Fibroblast of villous mesenchyme (primary cell): ENCODE data around the gene IGIP. TPM values are rescaled to one million over a fixed set of nuclear protein-coding genes. Genes with fewer than 3 reads are reported as not detected.
A peak's percentile ranks its signal among the peaks of the same experiment; 100 is the strongest.

Experiments
- DNase-seq: peaks from one replicate; pipeline ENCODE4 v3.0.0-alpha.2; 2010; ENCODE audit warnings: low read depth
- H3K4me3 ChIP-seq: 2 replicates; pipeline ENCODE4 v1.5.1; 2011; ENCODE audit warnings: low read depth, mild to moderate bottlenecking, low read length
- total RNA-seq: library from RNA; depleted of rRNA; stranded (reverse); fragments of >200 nt; gene quantifications from 2 replicates; pipeline ENCODE4 v1.2.3, GENCODE V29; 2012
- TF ChIP-seq, protein P1 (sequence below): IDR thresholded peaks from 2 replicates; pipeline ENCODE4 v1.5.1; 2012; ENCODE audit warnings: low read depth, mild to moderate bottlenecking, low read length; ENCODE audit not compliant: insufficient read depth

IGIP gene
- total RNA-seq, 1 donor, result 7.8 TPM

DNA sequence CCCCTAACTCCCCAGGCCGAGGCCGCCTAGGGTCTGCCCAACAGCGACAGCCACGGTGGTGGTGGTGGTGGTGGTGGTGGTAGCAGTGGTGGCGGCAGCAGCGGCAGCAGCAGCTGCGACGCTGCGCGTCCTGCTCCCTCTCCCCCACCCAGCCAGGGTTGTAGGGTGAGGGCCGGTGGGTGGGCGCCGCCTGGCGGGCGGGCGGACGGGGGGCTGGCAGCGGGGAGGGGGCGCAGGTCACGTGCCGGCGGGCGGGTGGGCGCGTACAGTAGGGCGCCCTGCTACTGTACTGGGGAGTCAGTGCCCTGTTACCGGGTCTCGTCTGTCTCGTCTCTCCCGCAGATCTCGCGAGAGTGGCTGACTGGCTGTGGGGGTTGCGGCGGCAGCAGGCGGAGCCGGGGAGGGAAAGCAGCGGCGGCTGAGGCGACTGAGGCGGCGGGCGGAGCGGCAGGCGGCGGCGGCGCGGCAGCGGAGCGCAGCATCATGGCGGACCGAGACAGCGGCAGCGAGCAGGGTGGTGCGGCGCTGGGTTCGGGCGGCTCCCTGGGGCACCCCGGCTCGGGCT, 12.0 kb upstream of the IGIP start, which contains the start of gene PURA:
PURA (plus strand) TSS at position 411 of the 565 bp plus-strand sequence; CDS start at position 484, 73 bp downstream.
- TF ChIP-seq, protein P1, sequence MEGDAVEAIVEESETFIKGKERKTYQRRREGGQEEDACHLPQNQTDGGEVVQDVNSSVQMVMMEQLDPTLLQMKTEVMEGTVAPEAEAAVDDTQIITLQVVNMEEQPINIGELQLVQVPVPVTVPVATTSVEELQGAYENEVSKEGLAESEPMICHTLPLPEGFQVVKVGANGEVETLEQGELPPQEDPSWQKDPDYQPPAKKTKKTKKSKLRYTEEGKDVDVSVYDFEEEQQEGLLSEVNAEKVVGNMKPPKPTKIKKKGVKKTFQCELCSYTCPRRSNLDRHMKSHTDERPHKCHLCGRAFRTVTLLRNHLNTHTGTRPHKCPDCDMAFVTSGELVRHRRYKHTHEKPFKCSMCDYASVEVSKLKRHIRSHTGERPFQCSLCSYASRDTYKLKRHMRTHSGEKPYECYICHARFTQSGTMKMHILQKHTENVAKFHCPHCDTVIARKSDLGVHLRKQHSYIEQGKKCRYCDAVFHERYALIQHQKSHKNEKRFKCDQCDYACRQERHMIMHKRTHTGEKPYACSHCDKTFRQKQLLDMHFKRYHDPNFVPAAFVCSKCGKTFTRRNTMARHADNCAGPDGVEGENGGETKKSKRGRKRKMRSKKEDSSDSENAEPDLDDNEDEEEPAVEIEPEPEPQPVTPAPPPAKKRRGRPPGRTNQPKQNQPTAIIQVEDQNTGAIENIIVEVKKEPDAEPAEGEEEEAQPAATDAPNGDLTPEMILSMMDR, result no peak
- DNase-seq, result peak; percentile 94
- peak within 1 kb of the TSS; percentile 75 for H3K4me3 ChIP-seq

DNA sequence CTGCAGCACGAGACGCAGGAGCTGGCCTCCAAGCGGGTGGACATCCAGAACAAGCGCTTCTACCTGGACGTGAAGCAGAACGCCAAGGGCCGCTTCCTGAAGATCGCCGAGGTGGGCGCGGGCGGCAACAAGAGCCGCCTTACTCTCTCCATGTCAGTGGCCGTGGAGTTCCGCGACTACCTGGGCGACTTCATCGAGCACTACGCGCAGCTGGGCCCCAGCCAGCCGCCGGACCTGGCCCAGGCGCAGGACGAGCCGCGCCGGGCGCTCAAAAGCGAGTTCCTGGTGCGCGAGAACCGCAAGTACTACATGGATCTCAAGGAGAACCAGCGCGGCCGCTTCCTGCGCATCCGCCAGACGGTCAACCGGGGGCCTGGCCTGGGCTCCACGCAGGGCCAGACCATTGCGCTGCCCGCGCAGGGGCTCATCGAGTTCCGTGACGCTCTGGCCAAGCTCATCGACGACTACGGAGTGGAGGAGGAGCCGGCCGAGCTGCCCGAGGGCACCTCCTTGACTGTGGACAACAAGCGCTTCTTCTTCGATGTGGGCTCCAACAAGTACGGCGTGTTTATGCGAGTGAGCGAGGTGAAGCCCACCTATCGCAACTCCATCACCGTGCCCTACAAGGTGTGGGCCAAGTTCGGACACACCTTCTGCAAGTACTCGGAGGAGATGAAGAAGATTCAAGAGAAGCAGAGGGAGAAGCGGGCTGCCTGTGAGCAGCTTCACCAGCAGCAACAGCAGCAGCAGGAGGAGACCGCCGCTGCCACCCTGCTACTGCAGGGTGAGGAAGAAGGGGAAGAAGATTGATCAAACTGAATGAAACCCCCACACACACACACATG, 11.2 kb upstream of the IGIP start:
- H3K4me3 ChIP-seq, result peak overlapping the region; percentile 75
- TF ChIP-seq, protein P1, result no peak
- peak; percentile 66 for DNase-seq

DNA sequence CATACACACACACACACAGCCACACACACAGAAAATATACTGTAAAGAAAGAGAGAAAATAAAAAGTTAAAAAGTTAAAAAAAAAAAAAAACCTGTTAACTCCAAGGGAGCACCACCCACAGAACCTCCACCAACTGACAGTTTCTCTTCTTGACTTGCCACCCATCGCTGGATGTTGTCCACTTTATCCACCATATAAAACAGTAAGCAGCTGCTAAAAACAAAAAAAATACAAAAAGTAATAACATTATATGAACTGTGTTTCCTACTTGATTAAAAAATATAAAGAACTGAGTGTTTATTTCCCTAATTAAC, 10.6 kb upstream of the IGIP start:
- no peak for DNase-seq
- peak overlapping the region; percentile 75 for H3K4me3 ChIP-seq
- TF ChIP-seq, protein P1, result no peak

DNA sequence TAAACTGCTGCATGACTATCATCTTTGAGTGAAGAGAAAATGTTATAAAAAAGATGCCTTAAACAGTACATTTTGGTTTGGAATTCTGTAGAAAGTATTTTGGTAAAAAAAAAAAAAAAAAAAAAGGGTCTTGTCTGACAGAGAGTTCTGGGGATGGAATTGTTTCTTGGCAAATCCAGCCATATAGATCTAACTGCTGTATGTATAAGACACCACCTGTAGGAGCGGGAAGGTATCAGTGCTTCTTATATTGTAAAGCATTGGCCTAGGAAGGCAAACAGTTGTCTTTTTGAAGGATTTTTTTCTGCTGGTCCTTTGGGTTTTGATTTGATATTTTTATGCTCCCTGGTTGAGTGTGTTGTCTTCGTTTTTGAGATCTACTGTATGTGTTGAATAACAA, 9.0 kb upstream of the IGIP start:
- no peak for DNase-seq
- TF ChIP-seq, protein P1, result no peak
- H3K4me3 ChIP-seq, result no peak overlapping the region

DNA sequence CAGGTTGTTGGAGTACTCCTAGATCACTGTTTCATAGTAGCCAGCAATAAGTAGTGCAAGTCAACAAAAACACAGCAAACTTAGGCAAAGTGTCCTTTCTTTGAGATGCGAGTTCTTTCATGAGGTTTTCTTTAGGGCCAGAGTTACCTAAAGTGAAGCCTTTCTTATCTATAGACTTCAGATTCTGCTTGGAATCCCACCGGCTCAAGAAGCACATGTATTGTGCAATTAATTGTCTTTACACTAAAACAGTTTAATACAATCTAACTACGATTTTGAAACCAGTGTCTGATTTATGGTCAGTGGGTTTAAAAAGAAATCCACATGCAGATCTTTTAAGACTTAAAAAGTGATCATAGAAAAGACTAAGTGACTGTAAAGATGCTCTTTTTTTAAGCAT, 8.2 kb upstream of the IGIP start:
- TF ChIP-seq, protein P1, result no peak
- no peak for DNase-seq
- no peak overlapping the region for H3K4me3 ChIP-seq

DNA sequence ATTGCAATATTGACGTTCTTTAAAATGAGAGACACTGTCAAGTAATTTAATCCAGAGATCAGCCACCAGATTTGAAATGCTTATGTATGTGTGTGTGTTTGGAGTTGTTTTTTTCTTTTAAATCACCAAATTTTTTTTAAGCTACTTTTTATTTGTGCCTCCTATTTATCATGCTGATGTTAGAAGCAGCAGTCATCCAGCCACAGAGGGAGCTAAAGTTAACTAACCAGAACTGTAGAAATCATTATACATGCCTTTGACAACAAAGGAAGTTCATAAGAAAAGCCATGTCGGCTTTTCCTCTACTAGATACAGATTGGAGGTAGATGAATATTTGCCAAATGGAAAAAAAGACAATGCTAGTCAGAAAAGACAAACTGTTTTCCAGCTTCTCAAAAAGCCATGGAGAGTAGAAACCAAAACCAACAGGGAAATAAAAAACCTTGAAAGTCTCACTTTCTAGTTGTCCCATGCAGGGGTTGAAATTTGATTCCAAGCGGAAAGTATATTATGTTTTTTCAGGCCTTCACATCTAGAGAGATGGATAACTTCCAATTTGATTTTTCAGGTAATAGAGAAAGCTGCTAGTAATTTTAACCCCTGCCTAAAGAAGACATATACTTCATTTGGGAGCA, 7.3 kb upstream of the IGIP start:
- no peak for DNase-seq
- H3K4me3 ChIP-seq, result no peak overlapping the region
- TF ChIP-seq, protein P1, result no peak
